Stimulated activated CD4-positive, alpha-beta T cell treated with anti-CD3 and anti-CD28 coated beads, TNF-alpha, amount 100 ng/mL, for 4 hours (primary cell): ENCODE data around the gene NLRP13.

Experiments
- DNase-seq, 3 experiments: peaks; one replicate each; pipeline ENCODE4 v3.0.0-alpha.2; 2020; ENCODE audit warnings: low read depth in 3 of 3

NLRP13 gene

GRCh38 chr19:55902080-55902751 lies 29.9 kb downstream of the NLRP13 start:
- DNase-seq = no peak

- no peak for DNase-seq
Measured at GRCh38 chr19:55901369-55902079, 30.6 kb downstream of the NLRP13 start.

- no peak for DNase-seq
Measured at GRCh38 chr19:55898911-55899310, 33.2 kb downstream of the NLRP13 start.

GRCh38 chr19:55882626-55883025 lies 49.5 kb downstream of the NLRP13 start:
- DNase-seq = no peak

- DNase-seq = no peak
Measured at GRCh38 chr19:55877211-55877610, 54.9 kb downstream of the NLRP13 start.

- no peak for DNase-seq
Measured at GRCh38 chr19:55870736-55871135, 61.4 kb downstream of the NLRP13 start.

- DNase-seq = no peak
Measured at GRCh38 chr19:55867101-55867500, 65.0 kb downstream of the NLRP13 start.

GRCh38 chr19:55866521-55866920 lies 65.6 kb downstream of the NLRP13 start:
- DNase-seq = no peak

- DNase-seq = no peak
Measured at GRCh38 chr19:55858969-55859368, 73.2 kb downstream of the NLRP13 start.

- no peak for DNase-seq
Measured at GRCh38 chr19:55858401-55858800, 73.7 kb downstream of the NLRP13 start.

GRCh38 chr19:55857974-55858373 lies 74.2 kb downstream of the NLRP13 start:
- DNase-seq = no peak

GRCh38 chr19:55857149-55857548 lies 75.0 kb downstream of the NLRP13 start:
- DNase-seq = no peak

- no peak for DNase-seq
Measured at GRCh38 chr19:55855160-55855559, 77.0 kb downstream of the NLRP13 start.
